Body of pancreas (tissue), 4 donors: ENCODE measurements around the gene SGTA.

Source experiments
- CTCF ChIP-seq, 7 experiments: fragments of 450-650 bp in 4 of 7; fragments of 200-600 bp in 3 of 7; sonication (generic) in 3 of 7; IDR thresholded peaks; one replicate each; pipeline ENCODE4 v1.5.1; 2016 to 2019; ENCODE audit warnings: antibody characterized with exemption in 7 of 7
- POLR2A ChIP-seq, 3 donors: fragments of 450-650 bp; IDR thresholded peaks; one replicate each; pipeline ENCODE4 v1.6.1; 2016; ENCODE audit warnings: antibody characterized with exemption in 3 of 3, mild to moderate bottlenecking in 2 of 3

DNA sequence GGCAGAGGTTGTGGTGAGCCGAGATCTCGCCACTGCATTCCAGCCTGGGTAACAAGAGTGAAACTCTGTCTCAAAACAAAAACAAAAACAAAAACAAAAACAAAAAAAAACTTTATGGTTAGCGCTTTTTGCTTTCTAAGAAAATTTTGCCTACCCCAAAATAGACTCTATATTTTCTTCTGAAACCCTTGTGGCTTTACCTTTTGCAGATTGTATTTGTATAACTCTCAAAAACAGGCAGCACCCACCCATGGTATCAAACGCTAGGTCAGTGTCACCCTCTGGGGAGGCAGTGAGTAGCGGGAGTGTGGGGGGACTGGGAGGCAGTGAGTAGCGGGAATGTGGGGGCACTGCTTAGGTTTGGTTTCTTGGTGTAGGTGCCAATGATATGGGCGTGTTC is 35.7 kb downstream of the SGTA start:
- TF ChIP-seq CTCF (IDR thresholded peaks at IDR 0.05) (no peak), POLR2A (IDR thresholded peaks at IDR 0.05) (no peak)
